ENCODE data around the gene S100A5.
"Not testable (repeated sequence)": the region's sequence is repeated elsewhere in the genome, so short reads cannot be mapped to it uniquely, and the experiment has no call there.

- TF ChIP-seq EP300 (IDR thresholded peaks at IDR 0.05; ENCODE audit: borderline replicate concordance in 1 of 2, low read depth in 2 of 2, low read length in 2 of 2); TAF1 (IDR thresholded peaks at IDR 0.05; ENCODE audit: low read depth, low read length); CBX8 (IDR thresholded peaks at IDR 0.05; ENCODE audit: borderline replicate concordance, low read depth, low read length); EZH2 (IDR thresholded peaks at IDR 0.05; ENCODE audit: low read depth, low read length, severe bottlenecking); USF2 (IDR thresholded peaks at IDR 0.05; ENCODE audit: low read length); CTCF (IDR thresholded peaks at IDR 0.05; ENCODE audit: control extremely low read depth in 1 of 3, insufficient read depth in 1 of 3, low read depth in 1 of 3, low read length in 3 of 3); JUND (IDR thresholded peaks at IDR 0.05; ENCODE audit: low read length); RBBP5 (IDR thresholded peaks at IDR 0.05; ENCODE audit: borderline replicate concordance, low read depth, low read length): not testable (repeated sequence)
Measured at GRCh38 chr1:153588033-153588432, 47.3 kb upstream of the S100A5 start.

Measured in H1 (cell line).